SK-N-SH treated with all-trans-retinoic acid at 6 μM for 48 hours (cell line): Measurements from ENCODE around the gene CCDC57.

Experiments
- ATAC-seq: fragments of 200-7000 bp; cut with Tn5 transposase; 3 replicates; pipeline ENCODE4 v1.9.1; 2020; ENCODE audit warnings: mild to moderate bottlenecking, moderate library complexity
- ARNTL ChIP-seq: fragments of 450-650 bp; formaldehyde crosslinking; IDR thresholded peaks from 2 replicates; pipeline ENCODE4 v1.5.0; 2020; ENCODE audit warnings: low read depth, mild to moderate bottlenecking, moderate library complexity, borderline replicate concordance
- BACH2 ChIP-seq: fragments of 250-450 bp; sonication (Bioruptor Pico); IDR thresholded peaks from 2 replicates; pipeline ENCODE4 v1.9.0; 2021; ENCODE audit warnings: mild to moderate bottlenecking, borderline replicate concordance
- CSDC2 ChIP-seq: fragments of 250-450 bp; sonication (Bioruptor Pico); IDR thresholded peaks from 2 replicates; pipeline ENCODE4 v1.5.0; 2020; ENCODE audit warnings: mild to moderate bottlenecking, moderate library complexity
- ESRRG ChIP-seq: fragments of 250-450 bp; sonication (Bioruptor Pico); IDR thresholded peaks from 2 replicates; pipeline ENCODE4 v1.6.1; 2021; ENCODE audit warnings: mild to moderate bottlenecking
- GLIS3 ChIP-seq: fragments of 250-450 bp; sonication (Bioruptor Pico); IDR thresholded peaks from 2 replicates; pipeline ENCODE4 v1.5.0; 2020; ENCODE audit warnings: mild to moderate bottlenecking, moderate library complexity
- ISL1 ChIP-seq: fragments of 250-450 bp; sonication (Bioruptor Pico); IDR thresholded peaks from 2 replicates; pipeline ENCODE4 v2.1.2; 2022; ENCODE audit warnings: mild to moderate bottlenecking, moderate library complexity
- OSR1 ChIP-seq: fragments of 250-450 bp; sonication (Bioruptor Pico); IDR thresholded peaks from 2 replicates; pipeline ENCODE4 v1.8.0; 2022; ENCODE audit warnings: moderate library complexity, mild to moderate bottlenecking, inconsistent platforms
- PPARA ChIP-seq: fragments of 250-450 bp; sonication (Bioruptor Pico); IDR thresholded peaks from 2 replicates; pipeline ENCODE4 v1.5.0; 2020; ENCODE audit warnings: mild to moderate bottlenecking, borderline replicate concordance
- RARB ChIP-seq: fragments of 250-450 bp; sonication (Bioruptor Pico); IDR thresholded peaks from 2 replicates; pipeline ENCODE4 v1.8.0; 2021; ENCODE audit warnings: mild to moderate bottlenecking, moderate library complexity
- SNAI2 ChIP-seq: fragments of 250-450 bp; sonication (Bioruptor Pico); IDR thresholded peaks from 2 replicates; pipeline ENCODE4 v1.5.0; 2020; ENCODE audit warnings: mild to moderate bottlenecking, moderate library complexity
- TCF4 ChIP-seq: fragments of 250-450 bp; sonication (Bioruptor Pico); IDR thresholded peaks from 2 replicates; pipeline ENCODE4 v1.8.0; 2021; ENCODE audit warnings: mild to moderate bottlenecking, moderate library complexity, borderline replicate concordance
- ZC3H10 ChIP-seq: fragments of 250-450 bp; sonication (Bioruptor Pico); IDR thresholded peaks from 2 replicates; pipeline ENCODE4 v1.5.1; 2021; ENCODE audit warnings: mild to moderate bottlenecking, moderate library complexity
- ZFP3 ChIP-seq: fragments of 250-450 bp; sonication (Bioruptor Pico); IDR thresholded peaks from 2 replicates; pipeline ENCODE4 v1.5.0; 2020; ENCODE audit warnings: mild to moderate bottlenecking, moderate library complexity
- ZFP30 ChIP-seq: fragments of 450-650 bp; formaldehyde crosslinking; IDR thresholded peaks from 2 replicates; pipeline ENCODE4 v1.5.0; 2022; ENCODE audit warnings: mild to moderate bottlenecking, moderate library complexity
- ZNF565 ChIP-seq: fragments of 450-650 bp; formaldehyde crosslinking; conservative IDR thresholded peaks from 2 replicates; pipeline ENCODE4 v1.5.0; 2020; ENCODE audit warnings: low read depth, mild to moderate bottlenecking, moderate library complexity
- ZNF70 ChIP-seq: fragments of 450-650 bp; formaldehyde crosslinking; IDR thresholded peaks from 2 replicates; pipeline ENCODE4 v1.5.0; 2020; ENCODE audit warnings: mild to moderate bottlenecking, moderate library complexity
- ZNF8 ChIP-seq: fragments of 450-650 bp; formaldehyde crosslinking; IDR thresholded peaks from 2 replicates; pipeline ENCODE4 v1.5.0; 2020; ENCODE audit warnings: mild to moderate bottlenecking, moderate library complexity
- TF ChIP-seq, protein P1 (sequence below): fragments of 250-450 bp; sonication (Bioruptor Pico); IDR thresholded peaks from 2 replicates; pipeline ENCODE4 v1.5.1; 2020; ENCODE audit warnings: low read depth, mild to moderate bottlenecking, moderate library complexity
- TF ChIP-seq, protein P2 (sequence below): fragments of 250-450 bp; sonication (Bioruptor Pico); IDR thresholded peaks from 2 replicates; pipeline ENCODE4 v1.5.0; 2020; ENCODE audit warnings: mild to moderate bottlenecking, moderate library complexity
- TF ChIP-seq, protein P3 (sequence below): fragments of 250-450 bp; sonication (Bioruptor Pico); IDR thresholded peaks from 2 replicates; pipeline ENCODE4 v1.8.0; 2021; ENCODE audit warnings: low read depth, mild to moderate bottlenecking, moderate library complexity, borderline replicate concordance
- TF ChIP-seq, protein P4 (sequence below): fragments of 250-450 bp; sonication (Bioruptor Pico); IDR thresholded peaks from 2 replicates; pipeline ENCODE4 v1.5.1; 2021; ENCODE audit warnings: mild to moderate bottlenecking, moderate library complexity
- TF ChIP-seq, protein P5 (sequence below): fragments of 250-450 bp; sonication (Bioruptor Pico); IDR thresholded peaks from 2 replicates; pipeline ENCODE4 v1.8.0; 2020; ENCODE audit warnings: mild to moderate bottlenecking, moderate library complexity, borderline replicate concordance

The CCDC57 gene

DNA sequence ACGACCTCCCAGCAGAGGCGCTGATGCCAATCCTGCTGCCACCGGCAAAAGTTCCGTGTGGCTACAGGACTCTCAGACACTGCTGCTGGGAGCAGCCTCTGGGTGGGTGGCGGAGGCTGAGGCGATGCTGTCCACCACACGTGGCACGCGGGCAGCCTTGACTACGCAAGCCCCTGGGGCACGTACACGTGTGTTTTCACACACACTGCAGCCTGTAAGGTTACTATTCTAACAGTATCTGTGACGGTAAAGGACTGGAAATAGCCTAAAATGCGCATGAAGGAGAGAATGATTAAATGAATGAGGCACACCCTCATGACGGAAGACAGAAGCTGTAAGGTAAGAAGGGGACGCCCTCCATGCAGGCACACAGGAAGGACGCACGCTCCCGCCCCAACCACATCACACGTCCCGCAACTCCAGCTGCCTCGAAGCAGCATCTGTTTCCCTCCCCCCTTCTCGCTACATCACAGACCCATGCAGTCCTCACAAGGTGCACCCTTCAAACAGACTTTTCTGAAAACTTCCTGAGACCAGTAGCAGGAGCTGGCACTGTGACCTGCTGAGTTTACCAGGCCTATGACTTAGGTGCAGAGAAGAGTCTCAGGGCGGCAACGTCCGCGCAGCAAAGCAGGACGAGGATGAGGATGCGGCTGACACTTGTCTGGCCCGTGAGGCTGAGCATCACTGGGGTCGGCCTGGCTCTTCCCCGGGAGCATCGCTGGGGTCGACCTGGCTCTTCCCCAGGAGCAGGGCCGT lies 85.9 kb downstream of the CCDC57 start:
- no peak for ATAC-seq
- TF ChIP-seq ZNF565 (CRISPR knock-in tag) (no peak), ZC3H10 (CRISPR knock-in tag) (no peak), ZNF8 (CRISPR knock-in tag) (no peak), GLIS3 (no peak), BACH2 (CRISPR knock-in tag) (no peak), CSDC2 (CRISPR knock-in tag) (no peak), ZFP30 (CRISPR knock-in tag) (no peak), ZFP3 (CRISPR knock-in tag) (no peak), ZNF70 (CRISPR knock-in tag) (no peak), RARB (CRISPR knock-in tag) (no peak), TCF4 (CRISPR knock-in tag) (no peak), PPARA (CRISPR knock-in tag) (no peak), ESRRG (CRISPR knock-in tag) (no peak)
- TF ChIP-seq, protein P1, sequence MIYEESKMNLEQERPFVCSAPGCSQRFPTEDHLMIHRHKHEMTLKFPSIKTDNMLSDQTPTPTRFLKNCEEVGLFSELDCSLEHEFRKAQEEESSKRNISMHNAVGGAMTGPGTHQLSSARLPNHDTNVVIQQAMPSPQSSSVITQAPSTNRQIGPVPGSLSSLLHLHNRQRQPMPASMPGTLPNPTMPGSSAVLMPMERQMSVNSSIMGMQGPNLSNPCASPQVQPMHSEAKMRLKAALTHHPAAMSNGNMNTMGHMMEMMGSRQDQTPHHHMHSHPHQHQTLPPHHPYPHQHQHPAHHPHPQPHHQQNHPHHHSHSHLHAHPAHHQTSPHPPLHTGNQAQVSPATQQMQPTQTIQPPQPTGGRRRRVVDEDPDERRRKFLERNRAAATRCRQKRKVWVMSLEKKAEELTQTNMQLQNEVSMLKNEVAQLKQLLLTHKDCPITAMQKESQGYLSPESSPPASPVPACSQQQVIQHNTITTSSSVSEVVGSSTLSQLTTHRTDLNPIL, result no peak
- TF ChIP-seq, protein P2, sequence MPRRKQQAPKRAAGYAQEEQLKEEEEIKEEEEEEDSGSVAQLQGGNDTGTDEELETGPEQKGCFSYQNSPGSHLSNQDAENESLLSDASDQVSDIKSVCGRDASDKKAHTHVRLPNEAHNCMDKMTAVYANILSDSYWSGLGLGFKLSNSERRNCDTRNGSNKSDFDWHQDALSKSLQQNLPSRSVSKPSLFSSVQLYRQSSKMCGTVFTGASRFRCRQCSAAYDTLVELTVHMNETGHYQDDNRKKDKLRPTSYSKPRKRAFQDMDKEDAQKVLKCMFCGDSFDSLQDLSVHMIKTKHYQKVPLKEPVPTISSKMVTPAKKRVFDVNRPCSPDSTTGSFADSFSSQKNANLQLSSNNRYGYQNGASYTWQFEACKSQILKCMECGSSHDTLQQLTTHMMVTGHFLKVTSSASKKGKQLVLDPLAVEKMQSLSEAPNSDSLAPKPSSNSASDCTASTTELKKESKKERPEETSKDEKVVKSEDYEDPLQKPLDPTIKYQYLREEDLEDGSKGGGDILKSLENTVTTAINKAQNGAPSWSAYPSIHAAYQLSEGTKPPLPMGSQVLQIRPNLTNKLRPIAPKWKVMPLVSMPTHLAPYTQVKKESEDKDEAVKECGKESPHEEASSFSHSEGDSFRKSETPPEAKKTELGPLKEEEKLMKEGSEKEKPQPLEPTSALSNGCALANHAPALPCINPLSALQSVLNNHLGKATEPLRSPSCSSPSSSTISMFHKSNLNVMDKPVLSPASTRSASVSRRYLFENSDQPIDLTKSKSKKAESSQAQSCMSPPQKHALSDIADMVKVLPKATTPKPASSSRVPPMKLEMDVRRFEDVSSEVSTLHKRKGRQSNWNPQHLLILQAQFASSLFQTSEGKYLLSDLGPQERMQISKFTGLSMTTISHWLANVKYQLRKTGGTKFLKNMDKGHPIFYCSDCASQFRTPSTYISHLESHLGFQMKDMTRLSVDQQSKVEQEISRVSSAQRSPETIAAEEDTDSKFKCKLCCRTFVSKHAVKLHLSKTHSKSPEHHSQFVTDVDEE (CRISPR knock-in tag), result no peak
- TF ChIP-seq, protein P3, sequence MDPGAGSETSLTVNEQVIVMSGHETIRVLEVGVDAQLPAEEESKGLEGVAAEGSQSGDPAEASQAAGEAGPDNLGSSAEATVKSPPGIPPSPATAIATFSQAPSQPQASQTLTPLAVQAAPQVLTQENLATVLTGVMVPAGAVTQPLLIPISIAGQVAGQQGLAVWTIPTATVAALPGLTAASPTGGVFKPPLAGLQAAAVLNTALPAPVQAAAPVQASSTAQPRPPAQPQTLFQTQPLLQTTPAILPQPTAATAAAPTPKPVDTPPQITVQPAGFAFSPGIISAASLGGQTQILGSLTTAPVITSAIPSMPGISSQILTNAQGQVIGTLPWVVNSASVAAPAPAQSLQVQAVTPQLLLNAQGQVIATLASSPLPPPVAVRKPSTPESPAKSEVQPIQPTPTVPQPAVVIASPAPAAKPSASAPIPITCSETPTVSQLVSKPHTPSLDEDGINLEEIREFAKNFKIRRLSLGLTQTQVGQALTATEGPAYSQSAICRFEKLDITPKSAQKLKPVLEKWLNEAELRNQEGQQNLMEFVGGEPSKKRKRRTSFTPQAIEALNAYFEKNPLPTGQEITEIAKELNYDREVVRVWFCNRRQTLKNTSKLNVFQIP (CRISPR knock-in tag), result no peak
- TF ChIP-seq, protein P4, sequence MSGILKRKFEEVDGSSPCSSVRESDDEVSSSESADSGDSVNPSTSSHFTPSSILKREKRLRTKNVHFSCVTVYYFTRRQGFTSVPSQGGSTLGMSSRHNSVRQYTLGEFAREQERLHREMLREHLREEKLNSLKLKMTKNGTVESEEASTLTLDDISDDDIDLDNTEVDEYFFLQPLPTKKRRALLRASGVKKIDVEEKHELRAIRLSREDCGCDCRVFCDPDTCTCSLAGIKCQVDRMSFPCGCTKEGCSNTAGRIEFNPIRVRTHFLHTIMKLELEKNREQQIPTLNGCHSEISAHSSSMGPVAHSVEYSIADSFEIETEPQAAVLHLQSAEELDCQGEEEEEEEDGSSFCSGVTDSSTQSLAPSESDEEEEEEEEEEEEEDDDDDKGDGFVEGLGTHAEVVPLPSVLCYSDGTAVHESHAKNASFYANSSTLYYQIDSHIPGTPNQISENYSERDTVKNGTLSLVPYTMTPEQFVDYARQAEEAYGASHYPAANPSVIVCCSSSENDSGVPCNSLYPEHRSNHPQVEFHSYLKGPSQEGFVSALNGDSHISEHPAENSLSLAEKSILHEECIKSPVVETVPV (CRISPR knock-in tag), result no peak
- TF ChIP-seq, protein P5, sequence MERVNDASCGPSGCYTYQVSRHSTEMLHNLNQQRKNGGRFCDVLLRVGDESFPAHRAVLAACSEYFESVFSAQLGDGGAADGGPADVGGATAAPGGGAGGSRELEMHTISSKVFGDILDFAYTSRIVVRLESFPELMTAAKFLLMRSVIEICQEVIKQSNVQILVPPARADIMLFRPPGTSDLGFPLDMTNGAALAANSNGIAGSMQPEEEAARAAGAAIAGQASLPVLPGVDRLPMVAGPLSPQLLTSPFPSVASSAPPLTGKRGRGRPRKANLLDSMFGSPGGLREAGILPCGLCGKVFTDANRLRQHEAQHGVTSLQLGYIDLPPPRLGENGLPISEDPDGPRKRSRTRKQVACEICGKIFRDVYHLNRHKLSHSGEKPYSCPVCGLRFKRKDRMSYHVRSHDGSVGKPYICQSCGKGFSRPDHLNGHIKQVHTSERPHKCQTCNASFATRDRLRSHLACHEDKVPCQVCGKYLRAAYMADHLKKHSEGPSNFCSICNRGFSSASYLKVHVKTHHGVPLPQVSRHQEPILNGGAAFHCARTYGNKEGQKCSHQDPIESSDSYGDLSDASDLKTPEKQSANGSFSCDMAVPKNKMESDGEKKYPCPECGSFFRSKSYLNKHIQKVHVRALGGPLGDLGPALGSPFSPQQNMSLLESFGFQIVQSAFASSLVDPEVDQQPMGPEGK (CRISPR knock-in tag), result no peak
- TF ChIP-seq, all 23 proteins: peak for 0

DNA sequence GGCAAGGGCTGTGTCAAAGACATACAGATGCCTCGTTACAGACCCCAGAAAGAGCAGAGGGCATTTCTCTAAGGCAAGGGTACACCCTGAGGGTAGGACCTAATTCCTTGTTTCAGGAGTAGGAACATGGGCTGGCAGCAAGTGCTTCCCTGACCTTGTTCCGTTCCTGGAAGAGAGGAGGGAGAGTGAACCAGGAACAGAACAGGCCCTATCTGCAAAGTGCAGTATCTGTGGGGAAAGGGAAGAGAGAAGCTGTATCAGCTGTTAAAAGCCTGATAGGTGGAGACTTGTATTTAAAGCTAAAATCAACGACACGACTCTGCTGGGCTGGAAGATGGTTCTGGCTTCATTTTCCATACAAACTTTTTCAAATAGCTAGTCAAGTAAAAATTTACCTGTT lies 88.5 kb downstream of the CCDC57 start:
- ATAC-seq, result no peak
- no peak for TF ChIP-seq CSDC2 (CRISPR knock-in tag)
- TF ChIP-seq ISL1, result no peak
- TF ChIP-seq ZFP3 (CRISPR knock-in tag), result no peak
- TF ChIP-seq ESRRG (CRISPR knock-in tag), result no peak
- no peak for TF ChIP-seq ZNF8 (CRISPR knock-in tag)
- TF ChIP-seq, protein P1, result no peak
- TF ChIP-seq BACH2 (CRISPR knock-in tag), result no peak
- TF ChIP-seq, protein P2 (CRISPR knock-in tag), result no peak
- TF ChIP-seq RARB (CRISPR knock-in tag), result no peak
- no peak for TF ChIP-seq PPARA (CRISPR knock-in tag)
- no peak for TF ChIP-seq SNAI2 (CRISPR knock-in tag)
- TF ChIP-seq ZNF565 (CRISPR knock-in tag), result no peak
- no peak for TF ChIP-seq ZC3H10 (CRISPR knock-in tag)
- TF ChIP-seq OSR1 (CRISPR knock-in tag), result no peak
- TF ChIP-seq, protein P3 (CRISPR knock-in tag), result no peak
- TF ChIP-seq ARNTL (CRISPR knock-in tag), result no peak
